DOHH2 (cell line): ENCODE data around the gene MED8.

Experiments
- H3F3A ChIP-seq: fragments of 200-600 bp; sonication (generic), shearing (Covaris generic); 2 replicates; pipeline ENCODE4 v1.6.0; 2016; ENCODE audit warnings: antibody characterized with exemption, mild to moderate bottlenecking; ENCODE audit not compliant: control insufficient read depth, insufficient read depth
- H3K27ac ChIP-seq: fragments of 200-600 bp; sonication (generic); 2 replicates; pipeline ENCODE4 v1.5.1; 2014; ENCODE audit warnings: low read depth, mild to moderate bottlenecking, low read length, moderate library complexity
- H3K27me3 ChIP-seq: fragments of 200-600 bp; sonication (generic); 2 replicates; pipeline ENCODE4 v1.6.1; 2014; ENCODE audit warnings: mild to moderate bottlenecking, low read length, mixed read lengths; ENCODE audit not compliant: control insufficient read depth
- H3K36me3 ChIP-seq: fragments of 200-600 bp; sonication (generic); 2 replicates; pipeline ENCODE4 v1.6.1; 2014; ENCODE audit warnings: mild to moderate bottlenecking, low read length, moderate library complexity, mixed read lengths; ENCODE audit not compliant: control insufficient read depth
- H3K4me1 ChIP-seq: fragments of 200-600 bp; sonication (generic); 2 replicates; pipeline ENCODE4 v1.6.1; 2014; ENCODE audit warnings: mild to moderate bottlenecking, low read length, mixed read lengths; ENCODE audit not compliant: control insufficient read depth
- H3K4me2 ChIP-seq: fragments of 200-600 bp; sonication (generic); 2 replicates; pipeline ENCODE4 v1.6.0; 2014; ENCODE audit warnings: mild to moderate bottlenecking, low read length, moderate library complexity
- H3K4me3 ChIP-seq: fragments of 200-600 bp; sonication (generic); 2 replicates; pipeline ENCODE4 v1.5.1; 2014; ENCODE audit warnings: mild to moderate bottlenecking, low read length, mixed read lengths
- H3K79me2 ChIP-seq: fragments of 200-600 bp; sonication (generic); 2 replicates; pipeline ENCODE4 v1.6.1; 2014; ENCODE audit warnings: mild to moderate bottlenecking, low read length, mixed read lengths; ENCODE audit not compliant: control insufficient read depth
- H3K9me2 ChIP-seq: fragments of 200-600 bp; sonication (generic); replicated peaks from 2 replicates; pipeline ENCODE4 v1.6.1; 2014; ENCODE audit warnings: mild to moderate bottlenecking, low read length, mixed read lengths; ENCODE audit not compliant: control insufficient read depth
- H3K9me3 ChIP-seq: fragments of 200-600 bp; sonication (generic); 2 replicates; pipeline ENCODE4 v1.6.1; 2014; ENCODE audit warnings: antibody characterized with exemption, low read length, mixed read lengths; ENCODE audit not compliant: control insufficient read depth, insufficient read depth
- H4K20me1 ChIP-seq: fragments of 200-600 bp; sonication (generic); 2 replicates; pipeline ENCODE4 v1.6.0; 2014; ENCODE audit warnings: low read depth, mild to moderate bottlenecking, antibody characterized with exemption, low read length, moderate library complexity; ENCODE audit not compliant: control insufficient read depth, insufficient read depth
- EZH2phosphoT487 ChIP-seq: fragments of 200-600 bp; sonication (generic); IDR thresholded peaks from 2 replicates; pipeline ENCODE4 v1.6.1; 2017; ENCODE audit warnings: borderline replicate concordance, mild to moderate bottlenecking, antibody characterized with exemption, low read length, moderate library complexity, mixed read lengths
- TF ChIP-seq, protein P1 (sequence below): fragments of 200-600 bp; sonication (generic); IDR thresholded peaks from one replicate; pipeline ENCODE4 v1.5.1; 2014; ENCODE audit warnings: antibody characterized with exemption, mild to moderate bottlenecking, low read depth, low read length; ENCODE audit not compliant: poor library complexity, severe bottlenecking

MED8 gene

GRCh38 chr1:43363283-43363934, 26.2 kb downstream of the MED8 start:
- H4K20me1 ChIP-seq = peaks cover 12% of the 10 kb centered on the region
- H3K9me2 ChIP-seq = no peaks in the 10 kb centered on the region
- H3K36me3 ChIP-seq = peaks cover 74% of the 10 kb centered on the region
- H3K79me2 ChIP-seq = peaks cover 66% of the 10 kb centered on the region
- peaks cover 28% of the 10 kb centered on the region for H3F3A ChIP-seq
- no peak overlapping the region for H3K4me3 ChIP-seq
- H3K4me2 ChIP-seq = no peak overlapping the region
- TF ChIP-seq, protein P1, sequence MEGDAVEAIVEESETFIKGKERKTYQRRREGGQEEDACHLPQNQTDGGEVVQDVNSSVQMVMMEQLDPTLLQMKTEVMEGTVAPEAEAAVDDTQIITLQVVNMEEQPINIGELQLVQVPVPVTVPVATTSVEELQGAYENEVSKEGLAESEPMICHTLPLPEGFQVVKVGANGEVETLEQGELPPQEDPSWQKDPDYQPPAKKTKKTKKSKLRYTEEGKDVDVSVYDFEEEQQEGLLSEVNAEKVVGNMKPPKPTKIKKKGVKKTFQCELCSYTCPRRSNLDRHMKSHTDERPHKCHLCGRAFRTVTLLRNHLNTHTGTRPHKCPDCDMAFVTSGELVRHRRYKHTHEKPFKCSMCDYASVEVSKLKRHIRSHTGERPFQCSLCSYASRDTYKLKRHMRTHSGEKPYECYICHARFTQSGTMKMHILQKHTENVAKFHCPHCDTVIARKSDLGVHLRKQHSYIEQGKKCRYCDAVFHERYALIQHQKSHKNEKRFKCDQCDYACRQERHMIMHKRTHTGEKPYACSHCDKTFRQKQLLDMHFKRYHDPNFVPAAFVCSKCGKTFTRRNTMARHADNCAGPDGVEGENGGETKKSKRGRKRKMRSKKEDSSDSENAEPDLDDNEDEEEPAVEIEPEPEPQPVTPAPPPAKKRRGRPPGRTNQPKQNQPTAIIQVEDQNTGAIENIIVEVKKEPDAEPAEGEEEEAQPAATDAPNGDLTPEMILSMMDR = no peak
- no peaks in the 10 kb centered on the region for H3K9me3 ChIP-seq
- peaks cover 41% of the 10 kb centered on the region for H3K4me1 ChIP-seq
- H3K27ac ChIP-seq = no peak overlapping the region
- no peaks in the 10 kb centered on the region for H3K27me3 ChIP-seq

- Histone ChIP-seq H3K9me2 (no peaks in the 10 kb centered on the region), H3K27ac (peak overlapping the region; percentile 11; the same call in 1 of the 2 replicates), H4K20me1 (peaks cover 12% of the 10 kb centered on the region), H3K27me3 (no peaks in the 10 kb centered on the region), H3K36me3 (peaks cover 68% of the 10 kb centered on the region), H3K79me2 (peaks cover 46% of the 10 kb centered on the region), H3K4me3 (peak overlapping the region; percentile 86), H3F3A (peaks cover 27% of the 10 kb centered on the region), H3K4me1 (peaks cover 35% of the 10 kb centered on the region), H3K4me2 (peak overlapping the region; percentile 84), H3K9me3 (no peaks in the 10 kb centered on the region)
- TF ChIP-seq, protein P1 = no peak
- no peak for TF ChIP-seq EZH2phosphoT487
These were observed 29.0 kb downstream of the MED8 start for GRCh38 chr1:43360616-43361015.

DNA sequence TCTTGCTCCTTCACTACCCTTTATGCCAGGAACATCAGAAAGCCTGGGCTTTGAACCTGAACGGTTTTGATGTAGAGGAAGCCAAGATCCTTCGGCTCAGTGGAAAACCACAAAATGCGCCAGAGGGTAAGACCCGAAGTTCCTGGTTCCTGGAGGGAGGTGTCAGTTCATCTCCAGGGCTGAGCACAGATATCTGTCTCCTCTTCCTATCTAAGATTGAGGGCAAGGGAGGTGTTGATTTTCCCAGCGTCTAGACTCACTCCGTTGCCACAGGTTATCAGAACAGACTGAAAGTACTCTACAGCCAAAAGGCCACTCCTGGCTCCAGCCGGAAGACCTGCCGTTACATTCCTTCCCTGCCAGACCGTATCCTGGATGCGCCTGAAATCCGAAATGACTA, 29.9 kb downstream of the MED8 start:
- Histone ChIP-seq H3K9me3 (no peaks in the 10 kb centered on the region), H3K79me2 (peaks cover 37% of the 10 kb centered on the region), H3K4me1 (peaks cover 33% of the 10 kb centered on the region), H3K9me2 (no peaks in the 10 kb centered on the region), H4K20me1 (peaks cover 12% of the 10 kb centered on the region), H3K36me3 (peaks cover 59% of the 10 kb centered on the region), H3K4me3 (peak overlapping the region; percentile 86), H3K27ac (peak overlapping the region; percentile 73), H3F3A (peaks cover 27% of the 10 kb centered on the region), H3K4me2 (peak overlapping the region; percentile 84), H3K27me3 (no peaks in the 10 kb centered on the region)
- TF ChIP-seq, protein P1 = no peak
- TF ChIP-seq EZH2phosphoT487 = no peak
